Activated naive CD4-positive, alpha-beta T cell treated with anti-CD3 and anti-CD28 coated beads, Interleukin-2, amount 50 U/mL, for 24 hours (primary cell): Measurements from ENCODE around the gene ST6GALNAC4.
"Not testable (repeated sequence)": the region's sequence is repeated elsewhere in the genome, so short reads cannot be mapped to it uniquely, and the experiment has no call there.

Experiments
- H3K27ac Mint-ChIP-seq: one replicate; pipeline ENCODE4 v1.8.0; 2021; ENCODE audit warnings: mild to moderate bottlenecking, mixed read lengths
- H3K27me3 Mint-ChIP-seq: one replicate; pipeline ENCODE4 v1.8.0; 2021; ENCODE audit warnings: mixed read lengths
- H3K36me3 Mint-ChIP-seq: one replicate; pipeline ENCODE4 v1.8.0; 2021; ENCODE audit warnings: mixed read lengths
- H3K4me1 Mint-ChIP-seq: one replicate; pipeline ENCODE4 v1.8.0; 2021; ENCODE audit warnings: mixed read lengths
- H3K4me3 Mint-ChIP-seq: one replicate; pipeline ENCODE4 v1.8.0; 2021; ENCODE audit warnings: mild to moderate bottlenecking, mixed read lengths
- H3K9me3 Mint-ChIP-seq: one replicate; pipeline ENCODE4 v1.8.0; 2021; ENCODE audit warnings: mixed read lengths

Gene ST6GALNAC4

DNA sequence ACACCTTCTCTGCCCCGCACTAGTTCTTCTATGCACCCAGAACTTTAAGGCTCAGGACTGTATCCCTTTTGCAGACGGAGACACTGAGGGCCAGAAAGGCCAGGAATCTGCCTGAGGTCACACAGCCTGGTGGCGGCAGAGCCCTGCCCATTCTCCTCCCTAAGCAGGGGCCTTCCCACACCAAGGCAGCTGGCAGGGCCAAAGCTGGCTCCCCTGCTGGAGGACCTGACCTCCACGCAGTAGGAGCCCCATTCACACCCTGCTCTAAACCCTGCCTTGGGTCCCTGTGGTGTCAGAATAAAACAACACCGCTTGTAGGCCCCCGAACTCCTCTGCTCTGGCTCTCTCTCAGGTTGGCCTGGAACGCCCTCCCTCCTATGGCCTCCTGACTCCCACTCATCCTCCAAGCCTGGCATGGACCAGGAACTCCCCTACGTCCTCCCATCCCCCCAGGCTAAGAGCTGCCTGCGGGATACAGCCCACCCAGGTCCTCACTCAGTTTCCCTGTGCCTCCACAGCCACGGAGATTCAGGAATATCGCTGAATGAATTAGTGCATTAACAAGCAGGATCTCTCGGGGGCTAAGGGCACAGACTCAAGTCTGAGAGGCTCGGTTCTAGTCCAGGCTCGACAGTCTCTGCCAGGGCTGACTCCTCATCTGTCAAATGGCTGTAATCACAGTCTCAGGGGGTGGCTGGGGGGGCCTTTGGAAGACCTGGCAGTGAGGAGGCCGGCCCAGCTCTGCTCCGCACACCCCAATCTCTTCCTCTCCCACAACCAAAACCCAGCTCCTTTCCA lies 20.2 kb downstream of the ST6GALNAC4 start:
- no peak overlapping the region for H3K27ac Mint-ChIP-seq

GRCh38 chr9:127895811-127896210 lies 21.0 kb downstream of the ST6GALNAC4 start:
- H3K27me3 Mint-ChIP-seq, result no peaks in the 10 kb centered on the region
- no peak overlapping the region for H3K4me3 Mint-ChIP-seq
- H3K9me3 Mint-ChIP-seq, result no peaks in the 10 kb centered on the region
- H3K4me1 Mint-ChIP-seq, result peaks cover 24% of the 10 kb centered on the region
- H3K36me3 Mint-ChIP-seq, result peaks cover 33% of the 10 kb centered on the region
- no peak overlapping the region for H3K27ac Mint-ChIP-seq

More for the DNA sequence above, 20.2 kb downstream of the ST6GALNAC4 start:
- H3K4me1 Mint-ChIP-seq, result peaks cover 29% of the 10 kb centered on the region
- no peaks in the 10 kb centered on the region for H3K27me3 Mint-ChIP-seq
- H3K4me3 Mint-ChIP-seq, result no peak overlapping the region
- H3K36me3 Mint-ChIP-seq, result peaks cover 33% of the 10 kb centered on the region
- H3K9me3 Mint-ChIP-seq, result no peaks in the 10 kb centered on the region

DNA sequence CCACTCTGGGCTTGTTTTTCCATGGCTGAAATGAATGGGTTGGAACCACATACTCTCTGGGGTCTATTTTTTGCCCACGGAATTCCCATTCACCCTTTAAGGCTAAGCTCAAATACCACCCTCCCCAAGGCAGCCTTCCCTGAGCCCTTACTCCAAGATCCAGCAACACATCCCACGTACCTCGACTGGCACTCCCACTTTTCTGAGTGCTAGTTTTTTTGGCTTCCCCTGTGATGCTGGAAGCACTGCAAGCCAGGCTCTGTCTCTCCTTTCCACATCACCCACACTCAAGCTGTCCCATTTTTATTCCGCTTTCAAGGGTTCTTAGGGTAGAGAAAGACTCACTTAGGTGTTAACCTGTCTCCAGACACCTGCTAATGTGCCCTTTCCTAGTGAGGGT lies 23.4 kb downstream of the ST6GALNAC4 start:
- Mint-ChIP-seq H3K36me3 (peaks cover 34% of the 10 kb centered on the region), H3K4me3 (no peak overlapping the region), H3K4me1 (peaks cover 16% of the 10 kb centered on the region), H3K9me3 (no peaks in the 10 kb centered on the region), H3K27me3 (no peaks in the 10 kb centered on the region), H3K27ac (no peak overlapping the region)

GRCh38 chr9:127892831-127893230 lies 24.0 kb downstream of the ST6GALNAC4 start:
- no peaks in the 10 kb centered on the region for H3K27me3 Mint-ChIP-seq
- no peaks in the 10 kb centered on the region for H3K9me3 Mint-ChIP-seq
- H3K27ac Mint-ChIP-seq, result peak overlapping the region; percentile 38
- no peak overlapping the region for H3K4me3 Mint-ChIP-seq
- H3K4me1 Mint-ChIP-seq, result peaks cover 11% of the 10 kb centered on the region
- H3K36me3 Mint-ChIP-seq, result peaks cover 34% of the 10 kb centered on the region

- Mint-ChIP-seq H3K4me3 (no peak overlapping the region), H3K9me3 (no peaks in the 10 kb centered on the region), H3K36me3 (peaks cover 27% of the 10 kb centered on the region), H3K27ac (no peak overlapping the region), H3K27me3 (no peaks in the 10 kb centered on the region), H3K4me1 (peaks cover 8% of the 10 kb centered on the region)
These were observed 26.8 kb downstream of the ST6GALNAC4 start for GRCh38 chr9:127890053-127890452.

GRCh38 chr9:127887792-127888191 lies 29.0 kb downstream of the ST6GALNAC4 start:
- no peaks in the 10 kb centered on the region for H3K27me3 Mint-ChIP-seq
- H3K9me3 Mint-ChIP-seq, result no peaks in the 10 kb centered on the region
- peaks cover 10% of the 10 kb centered on the region for H3K36me3 Mint-ChIP-seq
- H3K27ac Mint-ChIP-seq, result no peak overlapping the region
- H3K4me3 Mint-ChIP-seq, result no peak overlapping the region
- peaks cover 5% of the 10 kb centered on the region for H3K4me1 Mint-ChIP-seq

- H3K27ac Mint-ChIP-seq, result peak overlapping the region; percentile 23
- peaks cover 5% of the 10 kb centered on the region for H3K4me1 Mint-ChIP-seq
- H3K4me3 Mint-ChIP-seq, result no peak overlapping the region
- H3K27me3 Mint-ChIP-seq, result no peaks in the 10 kb centered on the region
- no peaks in the 10 kb centered on the region for H3K9me3 Mint-ChIP-seq
- peaks cover 6% of the 10 kb centered on the region for H3K36me3 Mint-ChIP-seq
These were observed 30.4 kb downstream of the ST6GALNAC4 start for GRCh38 chr9:127886401-127886972.

GRCh38 chr9:127885508-127886281 lies 31.1 kb downstream of the ST6GALNAC4 start:
- H3K4me3 Mint-ChIP-seq, result no peak overlapping the region
- H3K36me3 Mint-ChIP-seq, result peaks cover 7% of the 10 kb centered on the region
- H3K9me3 Mint-ChIP-seq, result no peaks in the 10 kb centered on the region
- no peaks in the 10 kb centered on the region for H3K27me3 Mint-ChIP-seq
- H3K27ac Mint-ChIP-seq, result no peak overlapping the region
- H3K4me1 Mint-ChIP-seq, result peaks cover 5% of the 10 kb centered on the region

DNA sequence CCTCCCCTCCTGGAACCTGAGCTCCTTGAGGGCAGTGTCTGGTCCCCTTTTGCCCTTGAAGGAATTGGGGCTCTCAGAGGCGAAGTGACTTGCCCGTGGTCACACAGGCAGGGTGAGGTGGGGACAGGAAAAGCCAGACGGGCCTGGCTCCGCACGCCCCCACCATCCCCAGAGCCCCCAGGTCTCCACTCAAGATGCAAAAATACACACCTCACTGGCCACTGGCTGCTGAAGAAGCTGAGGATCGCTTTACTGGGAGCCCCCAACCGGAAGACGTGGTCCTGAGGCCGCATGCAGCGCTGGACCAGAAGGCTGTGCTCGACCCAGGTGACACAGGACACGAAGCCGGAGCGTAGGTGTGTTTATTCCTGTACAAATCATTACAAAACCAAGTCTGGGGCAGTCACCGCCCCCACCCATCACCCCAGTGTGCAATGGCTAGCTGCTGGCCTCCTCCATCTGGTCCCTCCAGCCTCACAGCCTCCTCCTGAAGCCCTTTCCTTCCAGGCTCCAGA lies 31.8 kb downstream of the ST6GALNAC4 start:
- no peak overlapping the region for H3K27ac Mint-ChIP-seq
- no peaks in the 10 kb centered on the region for H3K9me3 Mint-ChIP-seq
- no peaks in the 10 kb centered on the region for H3K27me3 Mint-ChIP-seq
- peaks cover 7% of the 10 kb centered on the region for H3K36me3 Mint-ChIP-seq
- peaks cover 5% of the 10 kb centered on the region for H3K4me1 Mint-ChIP-seq
- H3K4me3 Mint-ChIP-seq, result no peak overlapping the region

DNA sequence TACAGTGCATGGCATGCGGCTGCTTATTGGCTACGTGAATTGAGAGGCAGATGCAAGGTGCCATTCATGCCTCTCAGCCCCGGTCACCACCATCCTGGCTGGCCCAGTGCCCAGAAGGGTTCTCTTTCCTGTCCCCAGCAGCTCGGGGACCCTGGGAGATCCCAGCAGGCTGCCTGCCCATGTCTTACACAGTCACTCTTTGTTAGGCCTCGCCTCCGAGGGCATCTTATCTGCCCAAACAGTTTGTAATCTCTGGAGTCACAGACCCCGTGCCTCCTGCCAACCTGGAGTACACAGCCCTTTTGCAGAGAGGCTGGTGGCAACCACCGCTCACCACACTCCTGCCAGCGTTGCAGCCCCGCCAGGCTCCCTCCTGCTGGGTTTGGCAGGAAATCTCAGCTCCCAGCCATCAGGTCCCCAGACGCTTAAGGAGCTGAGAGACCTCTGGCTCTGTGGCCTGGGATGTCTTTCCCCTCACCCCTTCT lies 32.4 kb downstream of the ST6GALNAC4 start:
- no peaks in the 10 kb centered on the region for H3K27me3 Mint-ChIP-seq
- no peak overlapping the region for H3K4me3 Mint-ChIP-seq
- peaks cover 5% of the 10 kb centered on the region for H3K4me1 Mint-ChIP-seq
- no peak overlapping the region for H3K27ac Mint-ChIP-seq
- no peaks in the 10 kb centered on the region for H3K9me3 Mint-ChIP-seq
- peaks cover 7% of the 10 kb centered on the region for H3K36me3 Mint-ChIP-seq

- Mint-ChIP-seq H3K9me3 (no peaks in the 10 kb centered on the region), H3K27ac (no peak overlapping the region), H3K4me1 (peaks cover 5% of the 10 kb centered on the region), H3K4me3 (no peak overlapping the region), H3K27me3 (no peaks in the 10 kb centered on the region), H3K36me3 (peaks cover 8% of the 10 kb centered on the region)
These were observed 32.9 kb downstream of the ST6GALNAC4 start for GRCh38 chr9:127883959-127884358.

DNA sequence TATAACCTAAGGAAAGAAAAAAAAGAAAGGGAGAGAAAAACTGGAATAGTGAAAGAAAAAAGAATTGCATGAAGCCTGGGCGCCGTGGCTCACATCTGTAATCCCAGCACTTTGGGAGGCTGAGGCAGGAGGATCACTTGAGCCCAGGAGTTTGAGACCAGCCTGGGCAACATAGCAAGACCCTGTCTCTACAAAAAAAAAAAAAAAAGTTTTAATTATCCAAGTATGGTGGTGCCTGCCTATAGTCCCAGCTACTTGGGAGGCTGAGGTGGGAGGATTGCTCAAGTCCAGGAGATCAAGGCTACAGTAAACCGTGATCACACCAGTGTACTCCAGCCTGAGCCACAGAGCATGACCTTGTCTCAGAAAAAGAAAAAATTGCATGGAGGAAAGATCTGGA lies 35.1 kb downstream of the ST6GALNAC4 start:
- not testable (repeated sequence) for H3K27ac Mint-ChIP-seq

GRCh38 chr9:127880143-127880542 lies 36.7 kb downstream of the ST6GALNAC4 start:
- Mint-ChIP-seq H3K4me1 (peaks cover 13% of the 10 kb centered on the region), H3K36me3 (peaks cover 5% of the 10 kb centered on the region), H3K27ac (no peak overlapping the region), H3K9me3 (no peaks in the 10 kb centered on the region), H3K27me3 (no peaks in the 10 kb centered on the region), H3K4me3 (no peak overlapping the region)

More for the DNA sequence above, 35.1 kb downstream of the ST6GALNAC4 start:
- not testable (repeated sequence) for H3K9me3 Mint-ChIP-seq, H3K27me3 Mint-ChIP-seq, H3K4me3 Mint-ChIP-seq, H3K36me3 Mint-ChIP-seq
- peaks cover 13% of the 10 kb centered on the region for H3K4me1 Mint-ChIP-seq

DNA sequence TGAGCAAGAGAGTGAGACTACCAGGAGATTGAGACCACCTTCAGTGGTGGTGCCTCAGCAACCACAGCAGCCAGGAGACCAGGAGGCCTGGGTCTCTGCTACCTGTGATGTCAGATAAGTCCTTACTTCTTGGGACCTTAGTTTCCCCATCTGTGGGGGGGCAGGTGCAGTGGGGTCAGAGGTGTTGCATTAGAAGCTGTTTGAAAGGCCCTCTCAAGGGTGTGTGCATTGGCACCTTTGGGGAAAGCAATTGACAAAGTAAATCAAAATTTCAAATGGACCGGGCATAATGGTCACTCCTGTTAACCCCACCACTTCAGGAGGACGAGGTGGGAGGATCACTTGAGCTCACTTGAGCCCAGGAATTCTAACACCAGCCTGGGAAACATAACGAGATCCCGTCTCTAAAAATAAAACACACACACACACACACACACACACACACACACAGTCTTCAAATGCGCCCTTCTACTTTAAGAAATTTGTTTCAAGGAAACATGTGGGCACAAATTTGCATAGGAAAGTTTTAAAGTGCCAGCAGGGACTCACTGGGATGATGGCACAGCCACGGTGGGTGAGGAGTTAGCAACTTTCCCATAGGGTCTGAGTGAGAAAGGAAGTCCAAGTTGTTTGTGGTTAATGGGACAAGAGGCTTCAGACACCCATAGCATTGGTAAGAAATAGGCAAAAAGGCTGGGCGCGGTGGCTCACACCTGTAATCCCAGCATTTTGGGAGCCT lies 38.0 kb downstream of the ST6GALNAC4 start:
- no peak overlapping the region for H3K4me3 Mint-ChIP-seq
- peaks cover 3% of the 10 kb centered on the region for H3K36me3 Mint-ChIP-seq
- H3K27me3 Mint-ChIP-seq, result no peaks in the 10 kb centered on the region
- no peak overlapping the region for H3K27ac Mint-ChIP-seq
- peaks cover 8% of the 10 kb centered on the region for H3K4me1 Mint-ChIP-seq
- no peaks in the 10 kb centered on the region for H3K9me3 Mint-ChIP-seq

- Mint-ChIP-seq H3K27me3 (no peaks in the 10 kb centered on the region), H3K36me3 (peaks cover 3% of the 10 kb centered on the region), H3K9me3 (no peaks in the 10 kb centered on the region), H3K4me1 (peaks cover 8% of the 10 kb centered on the region), H3K27ac (no peak overlapping the region), H3K4me3 (no peak overlapping the region)
These were observed 38.7 kb downstream of the ST6GALNAC4 start for GRCh38 chr9:127878001-127878651.
